Neuronal stem cell (in vitro differentiated cells): ENCODE results near the gene WWTR1.

ENCODE experiments used
- DNase-seq: peaks from one replicate; pipeline ENCODE4 v3.0.0-alpha.2; 2013; ENCODE audit warnings: low spot score
- H2AFZ ChIP-seq: one replicate; pipeline ENCODE4 v1.6.1; 2013; ENCODE audit warnings: mild to moderate bottlenecking, low read length, inconsistent platforms
- H2AK5ac ChIP-seq: 2 replicates; pipeline ENCODE4 v1.6.1; 2013; ENCODE audit warnings: low read depth, mild to moderate bottlenecking, inconsistent platforms, low read length, moderate library complexity, mixed read lengths
- H2BK120ac ChIP-seq: 2 replicates; pipeline ENCODE4 v1.6.1; 2013; ENCODE audit warnings: low read depth, mild to moderate bottlenecking, inconsistent platforms, low read length, moderate library complexity, mixed read lengths
- H2BK12ac ChIP-seq: one replicate; pipeline ENCODE4 v1.6.1; 2013; ENCODE audit warnings: low read length, inconsistent platforms
- H2BK15ac ChIP-seq: 2 replicates; pipeline ENCODE4 v1.6.1; 2013; ENCODE audit warnings: mild to moderate bottlenecking, low read length, inconsistent platforms, mixed read lengths
- H2BK5ac ChIP-seq: one replicate; pipeline ENCODE4 v1.6.1; 2013; ENCODE audit warnings: inconsistent platforms, mild to moderate bottlenecking, low read length, moderate library complexity
- H3K14ac ChIP-seq: one replicate; pipeline ENCODE4 v1.6.1; 2013; ENCODE audit warnings: low read length, inconsistent platforms
- H3K18ac ChIP-seq: 2 replicates; pipeline ENCODE4 v1.6.1; 2013; ENCODE audit warnings: low read length, inconsistent platforms
- H3K23ac ChIP-seq: 2 replicates; pipeline ENCODE4 v1.6.1; 2013; ENCODE audit warnings: low read depth, mild to moderate bottlenecking, mixed read lengths, low read length, inconsistent platforms; ENCODE audit not compliant: poor library complexity
- H3K27ac ChIP-seq: replicated peaks from 3 replicates; pipeline ENCODE4 v1.5.1; 2013; ENCODE audit warnings: low read length, inconsistent platforms
- H3K27me3 ChIP-seq, 3 experiments: 2 replicates each; pipeline ENCODE4 v1.6.1; 2013; ENCODE audit warnings: low read length in 3 of 3, mild to moderate bottlenecking in 2 of 3, inconsistent platforms in 1 of 3, low read depth in 1 of 3, mixed read lengths in 1 of 3, moderate library complexity in 1 of 3; ENCODE audit not compliant: control insufficient read depth in 3 of 3, insufficient read depth in 3 of 3
- H3K36me3 ChIP-seq, 2 donors: replicated peaks in 1 of 2; 2 replicates each; pipeline ENCODE4 v1.6.1; 2013; ENCODE audit warnings: low read length in 2 of 2; ENCODE audit not compliant: control insufficient read depth in 2 of 2, insufficient read depth in 2 of 2
- H3K4ac ChIP-seq: 2 replicates; pipeline ENCODE4 v1.6.1; 2013; ENCODE audit warnings: inconsistent platforms, mild to moderate bottlenecking, low read length, moderate library complexity
- H3K4me1 ChIP-seq, 2 donors: 1 replicate in 1 of 2; 2 replicates in 1 of 2; pipeline ENCODE4 v1.6.1; 2013; ENCODE audit warnings: low read length in 2 of 2, low read depth in 1 of 2; ENCODE audit not compliant: control insufficient read depth in 2 of 2, insufficient read depth in 1 of 2
- H3K4me2 ChIP-seq: one replicate; pipeline ENCODE4 v1.6.1; 2013; ENCODE audit warnings: mild to moderate bottlenecking, low read length, inconsistent platforms; ENCODE audit not compliant: insufficient read depth, poor library complexity, severe bottlenecking
- H3K4me3 ChIP-seq, 2 donors: 2 replicates each; pipeline ENCODE4 v1.5.1; 2013; ENCODE audit warnings: low read length in 2 of 2, mild to moderate bottlenecking in 2 of 2, inconsistent platforms in 1 of 2, moderate library complexity in 1 of 2
- H3K79me1 ChIP-seq: one replicate; pipeline ENCODE4 v1.6.1; 2013; ENCODE audit warnings: low read depth, mild to moderate bottlenecking, inconsistent platforms, low read length, moderate library complexity
- H3K9ac ChIP-seq: one replicate; pipeline ENCODE4 v1.6.1; 2013; ENCODE audit warnings: mild to moderate bottlenecking, low read depth, low read length, inconsistent platforms; ENCODE audit not compliant: poor library complexity
- H3K9me3 ChIP-seq, 2 donors: replicated peaks in 1 of 2; 2 replicates each; pipeline versions ENCODE3 to v1.6.1; 2013; ENCODE audit warnings: low read length in 2 of 2, mild to moderate bottlenecking in 2 of 2, inconsistent platforms in 1 of 2, low read depth in 1 of 2, mixed read lengths in 1 of 2, moderate library complexity in 1 of 2; ENCODE audit not compliant: control insufficient read depth in 2 of 2, insufficient read depth in 1 of 2
- H4K8ac ChIP-seq: one replicate; pipeline ENCODE4 v1.6.1; 2013; ENCODE audit warnings: low read depth, mild to moderate bottlenecking, inconsistent platforms, low read length, moderate library complexity
- H4K91ac ChIP-seq: one replicate; pipeline ENCODE4 v1.6.1; 2013; ENCODE audit warnings: low read length, low read depth, mild to moderate bottlenecking, inconsistent platforms; ENCODE audit not compliant: poor library complexity
- WGBS, 2 donors: extraction: QIAGEN DNeasy Blood & Tissue Kit; methylation state at CpG; one replicate each; pipeline ENCODE4 v1.1.7; 2013; ENCODE audit warnings: missing lambda C conversion rate in 2 of 2, mixed read lengths in 1 of 2; ENCODE audit not compliant: insufficient read length in 2 of 2, insufficient replicate concordance in 1 of 2; ENCODE audit errors: extremely low coverage in 2 of 2; 5-methylcytosine and 5-hydroxymethylcytosine counted together

Gene WWTR1

GRCh38 chr3:149534082-149534481 is 123.7 kb downstream of the WWTR1 start:
- H2AFZ ChIP-seq = no peak overlapping the region
- H4K91ac ChIP-seq = no peak overlapping the region
- H3K4me1 ChIP-seq = peaks cover 15 to 45% of the 10 kb centered on the region in 2 donors

GRCh38 chr3:149532489-149533180 is 125.2 kb downstream of the WWTR1 start:
- H3K4me2 ChIP-seq = no peak overlapping the region
- no peaks in the 10 kb centered on the region for H3K27me3 ChIP-seq
- no peaks in the 10 kb centered on the region for H3K79me1 ChIP-seq
- H2BK15ac ChIP-seq = no peak overlapping the region
- no peak overlapping the region for H2AFZ ChIP-seq
- WGBS, 2 donors = no CpG with 5 or more reads among the region's 8 CpGs
- H3K27ac ChIP-seq = no peak overlapping the region
- no peak overlapping the region for H3K23ac ChIP-seq
- no peak overlapping the region for H3K14ac ChIP-seq
- no peaks in the 10 kb centered on the region for H3K9me3 ChIP-seq
- H4K8ac ChIP-seq = no peak overlapping the region
- no peak overlapping the region for H2BK12ac ChIP-seq
- no peak overlapping the region for H3K4me3 ChIP-seq
- H2BK5ac ChIP-seq = no peak overlapping the region
- no peak for DNase-seq
- H3K18ac ChIP-seq = no peak overlapping the region
- H3K4ac ChIP-seq = no peak overlapping the region
- peak overlapping the region; percentile 36 for H3K9ac ChIP-seq
- peaks cover 15 to 42% of the 10 kb centered on the region in 2 donors for H3K4me1 ChIP-seq
- no peak overlapping the region for H2BK120ac ChIP-seq
- H2AK5ac ChIP-seq = no peak overlapping the region
- no peak overlapping the region for H4K91ac ChIP-seq
- no peaks in the 10 kb centered on the region for H3K36me3 ChIP-seq

More at GRCh38 chr3:149534082-149534481, 123.7 kb downstream of the WWTR1 start:
- Histone ChIP-seq H3K14ac (no peak overlapping the region), H3K9ac (no peak overlapping the region), H2BK12ac (no peak overlapping the region), H4K8ac (no peak overlapping the region), H2BK120ac (no peak overlapping the region), H2AK5ac (no peak overlapping the region), H3K4me3 (no peak overlapping the region), H3K4me2 (no peak overlapping the region), H3K4ac (no peak overlapping the region), H3K23ac (no peak overlapping the region), H3K79me1 (no peaks in the 10 kb centered on the region), H2BK15ac (no peak overlapping the region), H3K9me3 (no peaks in the 10 kb centered on the region), H3K36me3 (no peaks in the 10 kb centered on the region), H3K18ac (no peak overlapping the region), H2BK5ac (no peak overlapping the region), H3K27me3 (no peaks in the 10 kb centered on the region), H3K27ac (no peak overlapping the region)
- WGBS, 2 donors = no CpG with 5 or more reads among the region's 4 CpGs
- DNase-seq = no peak

DNA sequence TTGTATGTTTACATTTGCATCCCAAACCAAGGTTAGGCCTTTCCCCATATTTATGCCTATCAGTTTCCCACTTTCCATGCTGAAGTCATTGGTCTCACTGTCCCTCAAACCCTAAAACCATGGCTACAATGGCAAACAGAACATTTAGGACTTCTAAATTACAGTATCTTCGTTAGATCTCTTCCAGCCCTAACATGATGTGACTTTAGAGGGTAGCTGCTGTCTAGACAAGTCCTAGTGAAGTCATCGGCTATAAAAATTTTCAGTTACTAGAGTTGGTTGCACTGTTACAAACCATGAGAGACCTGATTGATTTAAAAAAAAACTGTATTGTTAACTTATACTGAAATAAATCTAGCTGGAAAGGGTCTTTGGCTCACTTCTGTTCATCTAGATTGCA is 128.7 kb downstream of the WWTR1 start:
- Histone ChIP-seq H3K9ac (no peak overlapping the region), H2AK5ac (no peak overlapping the region), H3K14ac (no peak overlapping the region), H3K4me2 (no peak overlapping the region), H4K8ac (no peak overlapping the region), H3K4ac (no peak overlapping the region), H3K4me3 (no peak overlapping the region), H2BK120ac (no peak overlapping the region), H3K79me1 (no peaks in the 10 kb centered on the region), H2BK5ac (no peak overlapping the region), H2BK15ac (no peak overlapping the region), H3K4me1 (peaks cover 6 to 10% of the 10 kb centered on the region in 2 donors), H3K36me3 (peaks cover 0 to 18% of the 10 kb centered on the region in 2 donors), H3K27ac (no peak overlapping the region), H3K9me3 (no peaks in the 10 kb centered on the region), H3K18ac (no peak overlapping the region), H4K91ac (no peak overlapping the region), H3K27me3 (no peaks in the 10 kb centered on the region), H2BK12ac (no peak overlapping the region), H3K23ac (no peak overlapping the region), H2AFZ (no peak overlapping the region)
- DNase-seq = no peak
- WGBS, 2 donors = no CpG with 5 or more reads among the region's 2 CpGs

GRCh38 chr3:149528340-149528650 is 129.5 kb downstream of the WWTR1 start:
- H3K4me3 ChIP-seq = no peak overlapping the region
- no peak overlapping the region for H3K23ac ChIP-seq
- peaks cover 6 to 9% of the 10 kb centered on the region in 2 donors for H3K4me1 ChIP-seq
- no peaks in the 10 kb centered on the region for H3K79me1 ChIP-seq
- peak overlapping the region; percentile 24 for H2BK120ac ChIP-seq
- no CpG with 5 or more reads among the region's 4 CpGs for WGBS, 2 donors
- H3K18ac ChIP-seq = no peak overlapping the region
- no peak overlapping the region for H3K4me2 ChIP-seq
- no peak overlapping the region for H3K27ac ChIP-seq
- H2BK15ac ChIP-seq = no peak overlapping the region
- no peak overlapping the region for H3K14ac ChIP-seq
- H4K91ac ChIP-seq = no peak overlapping the region
- no peaks in the 10 kb centered on the region for H3K27me3 ChIP-seq
- H3K4ac ChIP-seq = no peak overlapping the region
- DNase-seq = no peak
- H2AK5ac ChIP-seq = no peak overlapping the region
- H4K8ac ChIP-seq = no peak overlapping the region
- H3K9me3 ChIP-seq = no peaks in the 10 kb centered on the region
- no peak overlapping the region for H2BK12ac ChIP-seq
- H3K36me3 ChIP-seq = peaks cover 3 to 26% of the 10 kb centered on the region in 2 donors
- no peak overlapping the region for H3K9ac ChIP-seq
- no peak overlapping the region for H2AFZ ChIP-seq
- no peak overlapping the region for H2BK5ac ChIP-seq
